Measurements from ENCODE around the gene KCNH1. TPM values are rescaled to one million over a fixed set of nuclear protein-coding genes. Genes with fewer than 3 reads are reported as not detected.

The KCNH1 gene
- total and polyA plus RNA-seq, 9 of the 15 experiments (the other 6 are each of a cell fraction or from before 2014, with no cell fraction given): not detected

- ChIA-PET CTCF (ENCODE audit: low intra/inter-chr PET ratio) (no interaction called here), POLR2A (interaction anchor here (0.7 to 0.8 kb wide), 2 partner anchors 317 to 429 kb away, joined by 3 read pairs; no protein-coding TSS in a partner anchor)
- no TSS peak for BruUV-seq (replicated peaks)
- Histone ChIP-seq H3K36me3 (ENCODE audit: control insufficient read depth, insufficient read depth, low read length) (no peaks in the 10 kb centered on the region), H3K79me2 (ENCODE audit: control insufficient read depth, insufficient read depth, low read length) (no peaks in the 10 kb centered on the region), H3K4me2 (ENCODE audit: insufficient read depth, low read length) (no peak overlapping the region), H3K4me1 (replicated peaks in 1 of 2; ENCODE audit: control insufficient read depth in 2 of 2, insufficient read depth in 2 of 2, low read length in 2 of 2) (no peaks in the 10 kb centered on the region), H3K9me1 (ENCODE audit: control insufficient read depth, insufficient read depth, low read length) (no peaks in the 10 kb centered on the region), H3K9me3 (replicated peaks; ENCODE audit: control insufficient read depth, insufficient read depth, low read depth, low read length) (no peaks in the 10 kb centered on the region), H3K9ac (ENCODE audit: insufficient read depth in 1 of 2, low read depth in 2 of 2, low read length in 2 of 2) (no peak overlapping the region), H4K20me1 (replicated peaks; ENCODE audit: control insufficient read depth, insufficient read depth, low read length) (no peaks in the 10 kb centered on the region), H2AFZ (ENCODE audit: low read depth, low read length) (no peak overlapping the region), H3K27me3 (ENCODE audit: control insufficient read depth in 2 of 2, insufficient read depth in 2 of 2, low read length in 2 of 2) (no peaks in the 10 kb centered on the region), H3K4me3 (no peak overlapping the region), H3K27ac (ENCODE audit: extremely low read depth, low read depth, low read length) (no peak overlapping the region)
- no peak for FAIRE-seq
- no peak for ATAC-seq
- intact Hi-C loops (cut with micrococcal nuclease): no loop called here
- in situ Hi-C loops (cut with MboI): no loop called here
- 0% methylated on average over 2 of the region's 2 CpGs for WGBS (ENCODE audit: insufficient coverage, low coverage, missing lambda C conversion rate)
- no peak for DNase-seq (ENCODE audit: extremely low read depth in 1 of 4, low spot score in 3 of 4)
- TF ChIP-seq TCF7L2 (IDR thresholded peaks at IDR 0.05; ENCODE audit: low read depth, low read length) (no peak), POLR2A (conservative IDR thresholded peaks at IDR 0.05) (no peak), CC2D1A (IDR thresholded peaks at IDR 0.05) (no peak), ARID3B (CRISPR knock-in tag; IDR thresholded peaks at IDR 0.05; ENCODE audit: borderline replicate concordance) (no peak), UBTF (IDR thresholded peaks at IDR 0.05; ENCODE audit: borderline replicate concordance in 1 of 2, low read depth in 2 of 2, low read length in 2 of 2) (no peak), MED1 (CRISPR knock-in tag; IDR thresholded peaks at IDR 0.05; ENCODE audit: borderline replicate concordance) (no peak), ZNF77 (CRISPR knock-in tag; IDR thresholded peaks at IDR 0.05) (no peak), E2F1 (CRISPR knock-in tag; IDR thresholded peaks at IDR 0.05) (no peak)
- TF ChIP-seq, protein P1, sequence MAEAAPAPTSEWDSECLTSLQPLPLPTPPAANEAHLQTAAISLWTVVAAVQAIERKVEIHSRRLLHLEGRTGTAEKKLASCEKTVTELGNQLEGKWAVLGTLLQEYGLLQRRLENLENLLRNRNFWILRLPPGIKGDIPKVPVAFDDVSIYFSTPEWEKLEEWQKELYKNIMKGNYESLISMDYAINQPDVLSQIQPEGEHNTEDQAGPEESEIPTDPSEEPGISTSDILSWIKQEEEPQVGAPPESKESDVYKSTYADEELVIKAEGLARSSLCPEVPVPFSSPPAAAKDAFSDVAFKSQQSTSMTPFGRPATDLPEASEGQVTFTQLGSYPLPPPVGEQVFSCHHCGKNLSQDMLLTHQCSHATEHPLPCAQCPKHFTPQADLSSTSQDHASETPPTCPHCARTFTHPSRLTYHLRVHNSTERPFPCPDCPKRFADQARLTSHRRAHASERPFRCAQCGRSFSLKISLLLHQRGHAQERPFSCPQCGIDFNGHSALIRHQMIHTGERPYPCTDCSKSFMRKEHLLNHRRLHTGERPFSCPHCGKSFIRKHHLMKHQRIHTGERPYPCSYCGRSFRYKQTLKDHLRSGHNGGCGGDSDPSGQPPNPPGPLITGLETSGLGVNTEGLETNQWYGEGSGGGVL (CRISPR knock-in tag; IDR thresholded peaks at IDR 0.05): no peak
- TF ChIP-seq, protein P2, sequence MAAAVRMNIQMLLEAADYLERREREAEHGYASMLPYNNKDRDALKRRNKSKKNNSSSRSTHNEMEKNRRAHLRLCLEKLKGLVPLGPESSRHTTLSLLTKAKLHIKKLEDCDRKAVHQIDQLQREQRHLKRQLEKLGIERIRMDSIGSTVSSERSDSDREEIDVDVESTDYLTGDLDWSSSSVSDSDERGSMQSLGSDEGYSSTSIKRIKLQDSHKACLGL (CRISPR knock-in tag; IDR thresholded peaks at IDR 0.05; ENCODE audit: borderline replicate concordance, poor library complexity, severe bottlenecking): no peak
- TF ChIP-seq, protein P3, sequence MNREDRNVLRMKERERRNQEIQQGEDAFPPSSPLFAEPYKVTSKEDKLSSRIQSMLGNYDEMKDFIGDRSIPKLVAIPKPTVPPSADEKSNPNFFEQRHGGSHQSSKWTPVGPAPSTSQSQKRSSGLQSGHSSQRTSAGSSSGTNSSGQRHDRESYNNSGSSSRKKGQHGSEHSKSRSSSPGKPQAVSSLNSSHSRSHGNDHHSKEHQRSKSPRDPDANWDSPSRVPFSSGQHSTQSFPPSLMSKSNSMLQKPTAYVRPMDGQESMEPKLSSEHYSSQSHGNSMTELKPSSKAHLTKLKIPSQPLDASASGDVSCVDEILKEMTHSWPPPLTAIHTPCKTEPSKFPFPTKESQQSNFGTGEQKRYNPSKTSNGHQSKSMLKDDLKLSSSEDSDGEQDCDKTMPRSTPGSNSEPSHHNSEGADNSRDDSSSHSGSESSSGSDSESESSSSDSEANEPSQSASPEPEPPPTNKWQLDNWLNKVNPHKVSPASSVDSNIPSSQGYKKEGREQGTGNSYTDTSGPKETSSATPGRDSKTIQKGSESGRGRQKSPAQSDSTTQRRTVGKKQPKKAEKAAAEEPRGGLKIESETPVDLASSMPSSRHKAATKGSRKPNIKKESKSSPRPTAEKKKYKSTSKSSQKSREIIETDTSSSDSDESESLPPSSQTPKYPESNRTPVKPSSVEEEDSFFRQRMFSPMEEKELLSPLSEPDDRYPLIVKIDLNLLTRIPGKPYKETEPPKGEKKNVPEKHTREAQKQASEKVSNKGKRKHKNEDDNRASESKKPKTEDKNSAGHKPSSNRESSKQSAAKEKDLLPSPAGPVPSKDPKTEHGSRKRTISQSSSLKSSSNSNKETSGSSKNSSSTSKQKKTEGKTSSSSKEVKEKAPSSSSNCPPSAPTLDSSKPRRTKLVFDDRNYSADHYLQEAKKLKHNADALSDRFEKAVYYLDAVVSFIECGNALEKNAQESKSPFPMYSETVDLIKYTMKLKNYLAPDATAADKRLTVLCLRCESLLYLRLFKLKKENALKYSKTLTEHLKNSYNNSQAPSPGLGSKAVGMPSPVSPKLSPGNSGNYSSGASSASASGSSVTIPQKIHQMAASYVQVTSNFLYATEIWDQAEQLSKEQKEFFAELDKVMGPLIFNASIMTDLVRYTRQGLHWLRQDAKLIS (CRISPR knock-in tag; IDR thresholded peaks at IDR 0.05): no peak
Observed at GRCh38 chr1:211024901-211025300, 109.0 kb downstream of the KCNH1 start.
